ENCODE measurements around the gene ABO.

ABO gene

GRCh38 chr9:133238851-133239532, 36.0 kb downstream of the ABO start (continued):
- TF ChIP-seq ZNF221 (tag by site-specific recombination; IDR thresholded peaks at IDR 0.05; ENCODE audit: borderline replicate concordance) (no peak), ZNF155 (tag by site-specific recombination; IDR thresholded peaks at IDR 0.05) (no peak), FEZF1 (tag by site-specific recombination; IDR thresholded peaks at IDR 0.05) (no peak), ZNF146 (tag by site-specific recombination; IDR thresholded peaks at IDR 0.05) (no peak), YY2 (tag by site-specific recombination; IDR thresholded peaks at IDR 0.05) (0 out of 2 replicates have a peak, but pooled peaks have one; percentile 18), ZNF239 (tag by site-specific recombination; IDR thresholded peaks at IDR 0.05) (no peak), ZNF140 (tag by site-specific recombination; IDR thresholded peaks at IDR 0.05) (no peak), ZNF513 (tag by site-specific recombination; IDR thresholded peaks at IDR 0.05) (no peak), PRDM2 (tag by site-specific recombination; IDR thresholded peaks at IDR 0.05; ENCODE audit: borderline replicate concordance) (no peak), ZNF843 (tag by site-specific recombination; IDR thresholded peaks at IDR 0.05) (no peak), ZNF837 (tag by site-specific recombination; IDR thresholded peaks at IDR 0.05) (no peak), ZNF324 (tag by site-specific recombination; IDR thresholded peaks at IDR 0.05) (peak; percentile 48; the same call in 1 of the 2 replicates), ZFHX2 (tag by site-specific recombination; conservative IDR thresholded peaks at IDR 0.05) (peak; percentile 88), ZNF792 (tag by site-specific recombination; IDR thresholded peaks at IDR 0.05) (no peak), ZNF558 (tag by site-specific recombination; IDR thresholded peaks at IDR 0.05) (no peak), ZFP41 (tag by site-specific recombination; IDR thresholded peaks at IDR 0.05; ENCODE audit: borderline replicate concordance) (no peak), TRIM28 (IDR thresholded peaks at IDR 0.05; ENCODE audit: borderline replicate concordance, low read length) (no peak), ZBTB17 (tag by site-specific recombination; IDR thresholded peaks at IDR 0.05) (peak; percentile 79), TCF7L2 (IDR thresholded peaks at IDR 0.05; ENCODE audit: borderline replicate concordance, low read depth, low read length) (no peak), ZNF449 (tag by site-specific recombination; IDR thresholded peaks at IDR 0.05) (0 out of 2 replicates have a peak, but pooled peaks have one; percentile 22), ZNF350 (tag by site-specific recombination; IDR thresholded peaks at IDR 0.05) (no peak), ZNF211 (tag by site-specific recombination; IDR thresholded peaks at IDR 0.05; ENCODE audit: low read depth) (no peak), ZNF544 (tag by site-specific recombination; IDR thresholded peaks at IDR 0.05) (no peak), ZNF23 (tag by site-specific recombination; IDR thresholded peaks at IDR 0.05; ENCODE audit: borderline replicate concordance) (no peak), ZNF658 (tag by site-specific recombination; IDR thresholded peaks at IDR 0.05) (no peak), KLF8 (tag by site-specific recombination; IDR thresholded peaks at IDR 0.05) (no peak; the same call in 1 of the 2 replicates)
